A549 (cell line): Measurements from ENCODE around the gene ITPRID1. TPM values are rescaled to one million over a fixed set of nuclear protein-coding genes. Genes with fewer than 3 reads are reported as not detected.

Source experiments
- ATAC-seq, 2 experiments: fragments of 200-7000 bp in 1 of 2; fragments of >200 bp in 1 of 2; cut with Nextera tagmentation in 1 of 2; cut with Tn5 transposase in 1 of 2; 3 replicates each; pipeline versions ENCODE4 v1.8.0 to v1.9.1; 2018 to 2020; ENCODE audit warnings: mild to moderate bottlenecking in 1 of 2, moderate library complexity in 1 of 2
- CTCF ChIA-PET: fragments of 300-600 bp; sonication (Branson Sonifier 250); formaldehyde crosslinking; extraction: SDS; loops from one replicate; lab custom pipeline; 2021; ENCODE audit warnings: antibody characterized with exemption, inconsistent platforms; lab: Yijun Ruan, JAX
- POLR2A ChIA-PET: fragments of 350-600 bp; formaldehyde crosslinking; extraction: SDS; loops from one replicate; lab custom pipeline; 2021; ENCODE audit warnings: antibody characterized with exemption, inconsistent platforms; lab: Yijun Ruan, JAX
- DNase-seq, 2 experiments: peaks; one replicate each; pipeline versions ENCODE4 v3.0.0 to v3.0.0-alpha.2; 2011 to 2016; ENCODE audit warnings: low read depth in 1 of 2, low spot score in 1 of 2
- FAIRE-seq: peaks from 2 replicates; lab custom pipeline; 2011; peaks lifted over from hg19 to GRCh38; lab: Jason Lieb, UNC
- H3K27ac ChIP-seq, 2 experiments: fragments of >200 bp; sonication (Bioruptor Twin); formaldehyde crosslinking; 3 replicates each; pipeline ENCODE4 v1.5.1; 2016 to 2017
- H3K4me1 ChIP-seq: fragments of >200 bp; sonication (Bioruptor Twin); formaldehyde crosslinking; 3 replicates; pipeline ENCODE4 v1.6.1; 2016
- H3K4me2 ChIP-seq: fragments of >200 bp; sonication (Bioruptor Twin); formaldehyde crosslinking; 3 replicates; pipeline ENCODE4 v1.6.1; 2016
- H3K4me3 ChIP-seq: fragments of >200 bp; sonication (Bioruptor Twin); formaldehyde crosslinking; 3 replicates; pipeline ENCODE4 v1.5.1; 2016
- H3K9me3 ChIP-seq: fragments of >200 bp; sonication (Bioruptor Twin); formaldehyde crosslinking; 3 replicates; pipeline ENCODE4 v1.6.1; 2016
- CHD4 ChIP-seq: fragments of 200-600 bp; sonication (generic); IDR thresholded peaks from 2 replicates; pipeline ENCODE4 v1.6.1; 2016; ENCODE audit warnings: antibody characterized with exemption, mild to moderate bottlenecking, borderline replicate concordance
- EHMT2 ChIP-seq: fragments of 200-600 bp; sonication (generic); IDR thresholded peaks from 2 replicates; pipeline ENCODE4 v1.6.1; 2016; ENCODE audit warnings: antibody characterized with exemption, low read depth, mild to moderate bottlenecking, moderate library complexity
- ESRRA ChIP-seq: fragments of 150-350 bp; IDR thresholded peaks from 2 replicates; pipeline ENCODE4 v1.6.1; 2014; ENCODE audit warnings: mild to moderate bottlenecking, low read length, borderline replicate concordance
- HEYL ChIP-seq: fragments of 250-450 bp; sonication (Bioruptor Pico); IDR thresholded peaks from 2 replicates; pipeline ENCODE4 v1.8.0; 2021; ENCODE audit warnings: mild to moderate bottlenecking, moderate library complexity
- HOXB5 ChIP-seq: fragments of 250-450 bp; sonication (Bioruptor Pico); IDR thresholded peaks from 2 replicates; pipeline ENCODE4 v1.5.0; 2020; ENCODE audit warnings: mild to moderate bottlenecking, moderate library complexity
- JUN ChIP-seq, 2 experiments: fragments of >200 bp; sonication (Bioruptor Twin); formaldehyde crosslinking; IDR thresholded peaks; 2 replicates in 1 of 2; 3 replicates in 1 of 2; pipeline ENCODE4 v1.6.1; 2016 to 2017
- NR3C1 ChIP-seq: fragments of >200 bp; sonication (Bioruptor Twin); formaldehyde crosslinking; IDR thresholded peaks from 3 replicates; pipeline ENCODE4 v1.6.1; 2017
- POLR2A ChIP-seq: IDR thresholded peaks from 2 replicates; pipeline ENCODE4 v1.6.1; 2012; ENCODE audit warnings: mild to moderate bottlenecking, low read length
- POLR2AphosphoS2 ChIP-seq: conservative IDR thresholded peaks from 2 replicates; pipeline ENCODE4 v1.6.1; 2012; ENCODE audit warnings: low read length, improper control_type of control experiment, inconsistent platforms
- RCOR1 ChIP-seq: fragments of 150-350 bp; IDR thresholded peaks from 2 replicates; pipeline ENCODE4 v1.6.1; 2014; ENCODE audit warnings: antibody characterized with exemption, low read length, low read depth
- SMC3 ChIP-seq: fragments of >200 bp; sonication (Bioruptor Twin); formaldehyde crosslinking; IDR thresholded peaks from 3 replicates; pipeline ENCODE4 v1.6.1; 2018; ENCODE audit warnings: inconsistent platforms
- ZFP36 ChIP-seq: fragments of 450-650 bp; IDR thresholded peaks from 2 replicates; pipeline ENCODE4 v1.6.1; 2014; ENCODE audit warnings: borderline replicate concordance; ENCODE audit not compliant: partially characterized antibody
- ZNF302 ChIP-seq: fragments of 250-450 bp; sonication (Bioruptor Pico); IDR thresholded peaks from 2 replicates; pipeline ENCODE4 v1.9.0; 2021; ENCODE audit warnings: inconsistent platforms, mild to moderate bottlenecking, moderate library complexity
- ZSCAN20 ChIP-seq: fragments of 250-450 bp; sonication (Bioruptor Pico); IDR thresholded peaks from 2 replicates; pipeline ENCODE4 v1.8.0; 2022; ENCODE audit warnings: mild to moderate bottlenecking, moderate library complexity
- WGBS: methylation state at CpG from one replicate; pipeline ENCODE4 v1.1.6; 2017; ENCODE audit errors: missing lambda C conversion rate; 5-methylcytosine and 5-hydroxymethylcytosine counted together
- polyA plus RNA-seq, 4 experiments: library from polyadenylated mRNA; depleted of rRNA in 3 of 4; stranded (reverse); fragments of >200 nt; fragmentation: RNase III in 1 of 4; extraction: RNeasy Plus Mini Kit Qiagen cat#74134 plus additional on column Dnase treatment in 1 of 4; gene quantifications; 2 replicates in 3 of 4; 3 replicates in 1 of 4; pipeline ENCODE4 v1.2.3, GENCODE V29; 2011 to 2017
- TF ChIP-seq, protein P1 (sequence below): fragments of 150-350 bp; IDR thresholded peaks from 2 replicates; pipeline ENCODE4 v1.6.1; 2014; ENCODE audit warnings: low read depth, mild to moderate bottlenecking, low read length
- TF ChIP-seq, protein P2 (sequence below): IDR thresholded peaks from 2 replicates; pipeline ENCODE4 v1.6.1; 2012
- TF ChIP-seq, protein P3 (sequence below): fragments of >200 bp; sonication (Bioruptor Twin); formaldehyde crosslinking; IDR thresholded peaks from 2 replicates; pipeline ENCODE4 v1.6.1; 2016
- TF ChIP-seq, protein P4 (sequence below): IDR thresholded peaks from 2 replicates; pipeline ENCODE4 v1.6.1; 2012; ENCODE audit warnings: low read depth, borderline replicate concordance

Gene ITPRID1
- polyA plus RNA-seq, 2 of the 4 experiments (the other 2 are of a cell fraction), result not detected

DNA sequence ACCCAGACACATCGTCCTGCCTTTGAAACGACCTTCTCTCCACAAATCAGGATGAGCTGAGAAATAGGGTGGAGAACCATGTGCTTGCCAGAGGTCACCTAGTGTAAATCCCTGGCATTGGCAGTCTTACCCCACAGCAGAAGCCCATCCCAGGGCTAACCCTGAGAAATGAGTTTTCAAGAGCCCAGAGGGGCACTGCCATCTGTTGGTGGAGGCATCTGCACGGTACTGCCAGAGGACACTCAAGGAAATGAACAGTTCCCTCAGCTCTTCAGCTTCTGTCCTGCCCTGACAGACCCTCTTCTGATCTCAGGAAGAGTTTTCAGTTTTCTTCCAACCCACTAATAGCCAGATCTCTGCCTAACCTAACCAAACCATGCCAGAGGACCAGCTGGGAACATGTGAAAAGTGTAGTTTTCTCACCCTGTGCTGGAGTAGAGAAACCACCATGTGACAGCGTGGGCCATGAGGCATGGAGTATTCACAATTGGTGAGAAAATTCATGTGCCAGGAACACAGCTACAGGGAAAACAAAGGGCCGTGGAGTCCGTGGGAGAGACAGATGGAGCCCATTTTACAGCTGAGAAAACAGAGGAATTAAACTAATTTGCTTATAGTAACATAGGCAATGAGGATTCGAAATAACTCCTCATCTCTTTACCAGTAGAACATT lies 37.7 kb upstream of the ITPRID1 start (continued):
- TF ChIP-seq CHD4, result no peak
- TF ChIP-seq ESRRA, result no peak
- TF ChIP-seq EHMT2, result no peak
- TF ChIP-seq, protein P1, sequence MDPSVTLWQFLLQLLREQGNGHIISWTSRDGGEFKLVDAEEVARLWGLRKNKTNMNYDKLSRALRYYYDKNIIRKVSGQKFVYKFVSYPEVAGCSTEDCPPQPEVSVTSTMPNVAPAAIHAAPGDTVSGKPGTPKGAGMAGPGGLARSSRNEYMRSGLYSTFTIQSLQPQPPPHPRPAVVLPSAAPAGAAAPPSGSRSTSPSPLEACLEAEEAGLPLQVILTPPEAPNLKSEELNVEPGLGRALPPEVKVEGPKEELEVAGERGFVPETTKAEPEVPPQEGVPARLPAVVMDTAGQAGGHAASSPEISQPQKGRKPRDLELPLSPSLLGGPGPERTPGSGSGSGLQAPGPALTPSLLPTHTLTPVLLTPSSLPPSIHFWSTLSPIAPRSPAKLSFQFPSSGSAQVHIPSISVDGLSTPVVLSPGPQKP, result no peak

DNA sequence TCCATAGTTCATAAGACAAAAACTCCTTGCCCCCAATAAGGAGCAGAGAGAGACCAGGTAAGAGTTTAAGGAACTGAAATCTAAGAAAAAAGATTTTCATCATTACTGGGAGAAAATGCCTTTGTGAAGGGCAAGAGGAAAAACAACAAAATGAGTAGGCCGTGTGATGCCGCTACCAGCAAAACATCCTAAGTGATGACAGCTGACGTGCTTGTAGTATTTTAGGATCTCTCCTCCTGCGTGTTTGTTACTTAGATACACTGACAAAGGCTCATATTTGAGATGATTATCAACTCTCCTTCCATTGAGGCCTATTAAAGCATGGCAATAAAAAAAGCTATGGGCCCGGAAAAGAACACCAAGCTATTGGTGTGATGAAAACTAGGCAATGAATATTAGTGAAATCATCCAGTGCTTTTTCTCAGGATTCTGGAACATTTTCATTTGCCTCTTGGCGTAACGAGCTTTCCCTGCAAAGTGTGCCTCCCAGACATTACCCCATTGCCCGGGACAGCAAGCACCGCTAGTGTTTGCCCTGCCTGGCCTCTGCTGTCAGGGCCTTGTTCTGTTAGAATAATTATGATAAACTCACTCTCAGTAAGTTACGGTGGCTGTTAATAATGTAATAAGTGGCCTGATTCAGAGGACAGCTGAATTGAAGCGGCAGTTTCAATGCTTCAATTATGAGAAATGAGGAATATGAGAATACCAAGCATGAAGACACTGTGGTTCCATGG lies 36.8 kb upstream of the ITPRID1 start:
- ATAC-seq (no peak), DNase-seq (no peak), FAIRE-seq (no peak)
- Histone ChIP-seq H3K27ac (no peak overlapping the region), H3K4me2 (no peak overlapping the region), H3K4me3 (no peak overlapping the region), H3K4me1 (no peaks in the 10 kb centered on the region), H3K9me3 (no peaks in the 10 kb centered on the region)
- ChIA-PET CTCF (interaction anchor here (0.8 to 6.8 kb wide), 7 partner anchors 11 to 104 kb away, joined by 3 to 43 read pairs (median 7); no protein-coding TSS in a partner anchor), POLR2A (no interaction called here)
- WGBS, result 89% methylated on average over 11 of the region's 11 CpGs
- TF ChIP-seq ZSCAN20 (CRISPR knock-in tag) (no peak), JUN (IDR thresholded peaks at IDR 0.05) (no peak)

DNA sequence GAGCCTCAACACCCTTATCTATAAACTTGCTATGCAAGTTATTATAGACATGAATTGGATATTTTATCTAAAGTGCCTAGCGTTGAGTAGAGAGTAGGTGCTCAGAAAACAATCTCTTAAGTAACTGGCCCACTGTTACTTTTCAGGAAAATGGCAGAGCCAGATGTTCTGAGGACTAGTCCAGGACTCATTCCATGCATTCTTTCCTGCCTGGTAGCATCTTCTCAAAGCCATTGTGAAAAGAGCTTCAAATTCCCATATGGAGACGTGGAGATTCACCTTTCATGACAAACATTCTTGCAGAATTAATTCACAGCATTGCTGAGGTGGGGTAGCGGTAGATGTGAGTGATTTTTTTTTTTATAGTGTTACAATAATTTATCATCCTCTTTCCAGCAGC lies 35.9 kb upstream of the ITPRID1 start:
- 68% methylated on average over 3 of the region's 3 CpGs for WGBS
- Histone ChIP-seq H3K9me3 (no peaks in the 10 kb centered on the region), H3K4me2 (no peak overlapping the region), H3K27ac (no peak overlapping the region), H3K4me1 (no peaks in the 10 kb centered on the region), H3K4me3 (no peak overlapping the region)
- FAIRE-seq (no peak), ATAC-seq (no peak), DNase-seq (no peak)
- TF ChIP-seq ZNF302 (no peak), HEYL (CRISPR knock-in tag) (no peak), SMC3 (no peak), ZSCAN20 (CRISPR knock-in tag) (no peak), ZFP36 (no peak), EHMT2 (no peak), HOXB5 (CRISPR knock-in tag) (no peak), NR3C1 (no peak), POLR2AphosphoS2 (no peak)
- TF ChIP-seq, protein P2, sequence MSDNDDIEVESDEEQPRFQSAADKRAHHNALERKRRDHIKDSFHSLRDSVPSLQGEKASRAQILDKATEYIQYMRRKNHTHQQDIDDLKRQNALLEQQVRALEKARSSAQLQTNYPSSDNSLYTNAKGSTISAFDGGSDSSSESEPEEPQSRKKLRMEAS, result no peak
- TF ChIP-seq, protein P3, sequence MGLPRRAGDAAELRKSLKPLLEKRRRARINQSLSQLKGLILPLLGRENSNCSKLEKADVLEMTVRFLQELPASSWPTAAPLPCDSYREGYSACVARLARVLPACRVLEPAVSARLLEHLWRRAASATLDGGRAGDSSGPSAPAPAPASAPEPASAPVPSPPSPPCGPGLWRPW, result no peak
- TF ChIP-seq, protein P4, sequence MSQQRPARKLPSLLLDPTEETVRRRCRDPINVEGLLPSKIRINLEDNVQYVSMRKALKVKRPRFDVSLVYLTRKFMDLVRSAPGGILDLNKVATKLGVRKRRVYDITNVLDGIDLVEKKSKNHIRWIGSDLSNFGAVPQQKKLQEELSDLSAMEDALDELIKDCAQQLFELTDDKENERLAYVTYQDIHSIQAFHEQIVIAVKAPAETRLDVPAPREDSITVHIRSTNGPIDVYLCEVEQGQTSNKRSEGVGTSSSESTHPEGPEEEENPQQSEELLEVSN, result no peak
- ChIA-PET CTCF (interaction anchor here (0.8 to 6.8 kb wide), 4 partner anchors 11 to 105 kb away, joined by 3 to 43 read pairs (median 18); no protein-coding TSS in a partner anchor), POLR2A (no interaction called here)

DNA sequence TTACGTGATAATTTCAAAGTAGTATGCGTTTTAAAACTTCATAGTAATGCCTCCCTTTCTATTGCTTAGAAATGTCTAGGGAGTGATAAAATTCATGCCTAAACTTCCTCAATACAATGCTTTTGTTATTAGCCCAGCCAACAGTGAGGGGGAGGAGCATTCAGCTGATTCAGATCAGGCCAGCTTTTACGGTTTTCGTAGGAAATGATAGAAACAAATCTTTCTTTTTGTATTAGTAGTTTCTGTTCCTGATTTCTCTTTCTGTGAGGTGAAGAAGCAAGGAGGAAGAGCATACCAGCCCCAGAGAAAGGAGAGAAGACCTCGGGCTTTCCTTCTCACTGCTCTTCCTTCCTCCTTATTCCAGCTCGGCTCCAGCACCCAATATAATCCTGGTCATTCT lies 35.2 kb upstream of the ITPRID1 start:
- TF ChIP-seq RCOR1 (no peak), POLR2A (no peak)
- WGBS, result 71% methylated on average over 6 of the region's 6 CpGs
- FAIRE-seq (no peak), ATAC-seq (no peak), DNase-seq (no peak)
- no peaks in the 10 kb centered on the region for H3K4me1 ChIP-seq
- H3K9me3 ChIP-seq, result no peaks in the 10 kb centered on the region
- H3K27ac ChIP-seq, result no peak overlapping the region
- ChIA-PET CTCF (interaction anchor here (3.0 to 6.8 kb wide), 3 partner anchors 10 to 106 kb away, joined by 7 to 43 read pairs (median 30); no protein-coding TSS in a partner anchor), POLR2A (no interaction called here)
- H3K4me2 ChIP-seq, result no peak overlapping the region
- H3K4me3 ChIP-seq, result no peak overlapping the region
